HG03342 (cell line): ENCODE measurements around the gene EHD2.
"Not testable (repeated sequence)": the region's sequence is repeated elsewhere in the genome, so short reads cannot be mapped to it uniquely, and the experiment has no call there.

Experiments used
- ATAC-seq: cut with Tn5 transposase; IDR thresholded peaks from one replicate; pipeline ENCODE4 v1.9.1; 2021; ENCODE audit warnings: mild to moderate bottlenecking, moderate library complexity; ENCODE audit not compliant: unreplicated experiment

EHD2 gene

GRCh38 chr19:47745010-47745901 is 32.0 kb downstream of the EHD2 start, which contains the start of gene NOP53:
Gene NOP53, plus strand, starts transcription at chr19:47745546. Its CDS starts 14 bp downstream, at chr19:47745560.
- ATAC-seq = peak; percentile 70

- not testable (repeated sequence) for ATAC-seq
Observed at GRCh38 chr19:47746129-47746528, 32.9 kb downstream of the EHD2 start.

DNA sequence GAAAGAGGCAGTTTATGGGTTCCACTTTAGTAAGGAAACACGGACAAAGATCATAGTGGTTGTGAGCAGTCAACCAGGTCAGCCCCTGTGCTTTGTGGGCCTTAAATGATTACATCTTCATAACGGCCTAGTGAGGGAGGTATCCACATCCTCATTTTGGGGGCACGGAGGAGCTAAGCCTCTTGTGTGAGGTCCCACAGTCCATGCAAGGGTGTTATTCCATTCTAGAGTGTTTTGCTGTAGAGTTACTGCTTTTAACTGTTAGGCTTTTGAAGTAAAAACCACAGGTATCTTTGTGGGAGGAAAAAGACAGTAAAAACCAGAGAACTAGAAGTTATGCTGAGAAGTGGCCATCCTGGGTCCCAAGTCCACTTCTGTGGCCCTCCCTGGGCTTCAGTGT is 36.1 kb downstream of the EHD2 start:
- ATAC-seq = no peak

GRCh38 chr19:47750752-47751151 is 37.5 kb downstream of the EHD2 start:
- no peak for ATAC-seq

- ATAC-seq = no peak
Observed at GRCh38 chr19:47752440-47753211, 39.4 kb downstream of the EHD2 start.

DNA sequence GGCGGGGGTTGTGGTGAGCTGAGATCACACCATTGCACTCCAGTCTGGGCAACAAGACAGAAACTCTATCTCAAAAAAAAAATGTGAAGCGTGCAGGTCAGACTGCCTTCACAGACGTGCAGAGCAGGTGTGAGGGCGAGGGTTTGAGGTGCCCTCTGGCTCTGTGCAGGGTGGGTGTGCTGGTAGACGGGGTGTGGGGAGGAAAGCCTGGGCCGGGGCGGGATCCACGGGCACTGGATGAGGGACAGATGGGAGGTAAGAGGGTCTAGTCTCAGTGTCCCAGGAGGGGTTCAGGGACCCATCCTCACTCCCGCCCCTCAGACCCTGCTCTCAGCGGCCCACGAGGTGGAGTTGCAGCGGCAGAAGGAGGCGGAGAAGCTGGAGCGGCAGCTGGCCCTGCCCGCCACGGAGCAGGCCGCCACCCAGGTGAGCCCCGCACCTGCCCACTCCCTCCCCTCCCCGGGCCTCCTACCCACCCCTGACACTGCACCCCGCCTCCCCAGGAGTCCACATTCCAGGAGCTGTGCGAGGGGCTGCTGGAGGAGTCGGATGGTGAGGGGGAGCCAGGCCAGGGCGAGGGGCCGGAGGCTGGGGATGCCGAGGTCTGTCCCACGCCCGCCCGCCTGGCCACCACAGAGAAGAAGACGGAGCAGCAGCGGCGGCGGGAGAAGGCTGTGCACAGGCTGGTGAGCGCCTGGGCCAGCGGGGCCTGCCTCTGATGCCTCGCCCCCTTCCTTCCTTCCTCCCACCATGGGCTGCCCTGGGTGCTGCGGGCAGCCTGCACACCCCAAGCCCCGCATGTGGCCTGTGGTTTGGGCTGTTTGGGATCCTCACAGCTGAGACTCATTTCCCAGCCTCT is 41.2 kb downstream of the EHD2 start:
- ATAC-seq = no peak

DNA sequence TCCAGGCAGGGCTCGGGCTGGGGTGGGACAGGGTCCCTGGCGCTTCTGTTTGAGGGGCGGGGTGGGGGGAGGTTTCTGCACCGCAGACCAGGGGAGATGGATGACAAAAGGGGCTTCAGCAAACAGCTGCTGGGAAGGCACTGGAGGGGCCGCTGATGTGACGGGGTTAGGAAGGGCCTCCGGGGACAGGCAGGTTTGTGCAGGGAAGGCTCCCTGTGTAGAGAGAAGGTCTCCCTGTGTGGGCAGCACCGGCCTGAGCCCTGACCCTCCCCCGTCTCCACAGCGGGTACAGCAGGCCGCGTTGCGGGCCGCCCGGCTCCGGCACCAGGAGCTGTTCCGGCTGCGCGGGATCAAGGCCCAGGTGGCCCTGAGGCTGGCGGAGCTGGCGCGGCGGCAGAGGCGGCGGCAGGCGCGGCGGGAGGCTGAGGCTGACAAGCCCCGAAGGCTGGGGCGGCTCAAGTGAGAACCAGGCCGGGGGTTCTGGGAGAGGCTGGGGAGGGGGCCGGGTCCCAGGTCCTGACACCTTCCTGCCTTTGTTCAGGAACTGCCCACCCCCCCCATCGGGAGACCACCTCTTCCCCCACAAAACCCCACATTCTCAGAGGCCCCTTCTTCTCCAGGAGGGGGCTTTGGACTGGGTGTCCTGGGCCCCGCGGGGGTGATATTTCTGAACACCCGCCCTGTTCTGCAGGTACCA is 42.0 kb downstream of the EHD2 start:
- ATAC-seq = no peak

DNA sequence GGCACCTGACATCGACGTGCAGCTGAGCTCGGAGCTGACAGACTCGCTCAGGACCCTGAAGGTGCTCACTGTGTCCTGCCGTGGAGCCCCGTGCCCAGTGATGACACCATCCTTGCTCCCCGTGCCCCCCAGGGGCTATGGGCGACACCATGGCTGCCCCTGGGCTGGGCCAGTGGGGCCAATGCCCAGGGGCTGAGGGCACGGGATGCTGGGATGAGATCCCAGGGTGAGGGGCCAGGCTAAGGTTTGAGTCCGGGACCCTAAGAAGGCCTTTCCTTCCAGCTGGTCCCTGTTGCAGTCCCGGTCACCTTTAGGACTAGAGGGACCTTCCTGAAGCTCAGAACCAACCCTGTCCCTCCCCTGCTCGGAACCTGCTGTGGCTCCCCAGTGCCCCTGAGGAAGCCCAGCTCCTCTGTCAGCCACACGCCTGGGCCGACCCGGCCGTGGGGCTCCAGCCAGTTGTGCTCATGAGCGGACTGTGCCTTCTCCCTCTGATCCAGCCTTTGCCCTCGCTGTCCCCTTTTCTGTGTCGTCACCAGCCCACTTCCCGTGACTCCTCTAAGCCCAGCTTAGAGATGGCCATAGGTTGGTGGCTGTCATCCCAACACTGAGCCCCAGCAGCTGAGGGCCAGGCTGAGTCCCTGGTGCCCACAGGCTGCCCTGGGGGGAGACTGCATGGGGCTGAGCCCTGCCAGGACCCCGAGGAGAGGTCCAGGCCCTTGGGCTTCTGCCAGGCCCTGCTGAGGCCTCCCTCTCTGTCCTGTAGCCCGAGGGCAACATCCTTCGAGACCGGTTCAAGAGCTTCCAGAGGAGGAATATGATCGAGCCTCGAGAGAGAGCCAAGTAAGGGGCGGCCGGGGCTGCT is 42.8 kb downstream of the EHD2 start:
- ATAC-seq = no peak

DNA sequence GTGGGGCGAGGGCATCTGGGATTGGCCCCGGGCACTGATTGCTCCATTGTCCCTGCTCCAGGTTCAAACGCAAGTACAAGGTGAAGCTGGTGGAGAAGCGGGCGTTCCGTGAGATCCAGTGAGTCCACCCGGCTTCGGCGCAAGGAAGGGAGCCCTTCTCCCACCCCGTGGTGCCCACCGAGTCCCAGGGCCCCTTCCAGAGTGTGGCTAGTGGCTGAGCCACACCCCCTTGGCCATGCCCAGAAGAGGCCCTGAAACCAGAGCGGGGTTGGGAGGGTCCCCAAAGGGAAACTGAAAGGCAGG is 43.4 kb downstream of the EHD2 start:
- ATAC-seq = no peak

- no peak for ATAC-seq
Observed at GRCh38 chr19:47756953-47757608, 43.9 kb downstream of the EHD2 start.

DNA sequence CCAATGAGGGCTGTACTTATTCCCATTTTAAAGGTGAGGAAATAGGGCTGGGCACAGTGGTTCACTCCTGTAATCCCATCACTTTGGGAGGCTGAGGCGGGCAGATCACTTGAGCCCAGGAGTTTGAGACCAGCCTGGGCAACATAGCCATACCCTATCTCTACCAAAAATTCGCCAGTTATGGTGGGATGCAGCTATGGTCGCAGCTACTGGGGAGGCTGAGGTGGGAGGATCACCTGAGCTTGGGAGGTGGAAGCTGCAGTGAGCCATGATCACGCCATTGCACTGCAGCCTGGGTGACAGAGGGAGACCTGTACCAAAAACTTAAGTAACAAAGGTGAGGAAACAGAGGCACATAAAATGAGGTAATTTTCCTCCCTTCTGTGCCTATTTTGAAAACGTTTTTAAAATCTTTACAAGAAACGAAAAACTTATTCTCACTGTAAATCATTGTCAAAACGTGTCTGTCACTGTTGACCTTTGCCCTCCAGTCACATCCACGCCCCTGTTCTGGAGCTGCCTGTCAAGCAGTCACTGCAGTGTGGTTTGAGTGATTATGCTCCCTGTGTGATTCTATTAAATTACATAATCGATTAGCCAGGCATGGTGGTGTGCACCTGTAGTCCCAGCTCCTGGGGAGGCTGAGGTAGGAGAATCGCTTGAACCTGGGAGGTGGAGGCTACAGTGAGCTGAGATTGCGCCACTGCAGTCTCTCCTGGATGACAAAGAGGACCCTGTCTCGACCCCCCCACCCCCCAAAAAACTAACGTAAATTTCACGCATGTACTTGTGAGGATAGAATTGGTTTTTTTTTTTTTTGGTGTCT is 44.6 kb downstream of the EHD2 start:
- no peak for ATAC-seq

DNA sequence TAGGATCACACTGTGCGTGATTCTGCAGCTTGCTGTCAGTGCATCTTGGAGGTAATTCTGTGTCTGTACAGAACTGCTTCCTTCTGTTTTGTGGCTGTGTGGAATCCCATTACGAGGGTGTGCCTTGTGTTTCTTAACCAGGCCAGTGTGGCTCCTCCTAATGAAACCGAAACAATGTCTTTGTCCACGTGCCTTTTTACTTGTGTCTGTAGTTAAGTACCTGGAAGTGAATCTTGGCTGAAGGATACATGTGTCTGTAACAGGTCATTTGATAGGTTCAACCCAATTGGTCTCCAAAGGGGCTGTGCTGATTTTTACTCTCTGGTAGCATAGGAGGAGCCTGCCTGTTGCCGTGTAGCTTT is 45.2 kb downstream of the EHD2 start:
- ATAC-seq = no peak

GRCh38 chr19:47760632-47760999 is 47.4 kb downstream of the EHD2 start:
- ATAC-seq = no peak

DNA sequence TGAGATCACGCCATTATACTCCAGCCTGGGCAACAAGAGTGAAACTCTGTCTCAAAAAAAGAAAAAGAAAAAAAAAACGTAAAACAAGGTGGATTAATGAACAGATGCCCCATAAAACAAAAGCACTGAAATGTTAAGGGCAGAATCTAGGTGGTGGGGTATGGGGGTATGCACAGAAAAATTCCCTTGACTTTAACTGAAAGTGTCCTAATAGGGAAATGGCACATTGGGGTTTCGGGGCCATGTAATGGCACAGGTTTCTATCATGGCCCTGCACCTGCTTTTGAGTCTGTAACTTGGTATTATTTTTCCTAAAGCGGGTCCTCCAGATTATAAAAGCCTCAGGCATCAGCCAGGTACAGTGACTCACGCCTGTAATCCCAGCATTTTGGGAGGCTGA is 48.3 kb downstream of the EHD2 start:
- ATAC-seq = no peak

- ATAC-seq = no peak
Observed at GRCh38 chr19:47762151-47762550, 48.9 kb downstream of the EHD2 start.

- no peak for ATAC-seq
Observed at GRCh38 chr19:47762615-47763308, 49.5 kb downstream of the EHD2 start.

GRCh38 chr19:47764705-47765104 is 51.5 kb downstream of the EHD2 start:
- ATAC-seq = not testable (repeated sequence)
